Effector memory CD4-positive, alpha-beta T cell (primary cell): ENCODE results near the gene MATN3.

Experiments used
- DNase-seq, 3 donors: peaks; one replicate each; pipeline ENCODE4 v3.0.0-alpha.2; 2020
- H3K27ac ChIP-seq: 2 replicates; pipeline ENCODE4 v1.7.0; 2013; ENCODE audit warnings: mild to moderate bottlenecking, low read length, moderate library complexity; ENCODE audit not compliant: insufficient read depth, poor library complexity, severe bottlenecking
- H3K27me3 ChIP-seq: replicated peaks from 2 replicates; pipeline ENCODE4 v1.7.0; 2013; ENCODE audit warnings: mild to moderate bottlenecking, low read length; ENCODE audit not compliant: insufficient read depth, control insufficient read depth, poor library complexity, severe bottlenecking
- H3K36me3 ChIP-seq: 2 replicates; pipeline ENCODE4 v1.7.0; 2013; ENCODE audit warnings: mild to moderate bottlenecking, low read length, moderate library complexity; ENCODE audit not compliant: control insufficient read depth, insufficient read depth
- H3K4me1 ChIP-seq: 2 replicates; pipeline ENCODE4 v1.7.0; 2013; ENCODE audit warnings: low read length, mild to moderate bottlenecking; ENCODE audit not compliant: control insufficient read depth, insufficient read depth, poor library complexity, severe bottlenecking
- H3K4me3 ChIP-seq: 2 replicates; pipeline ENCODE4 v1.7.0; 2013; ENCODE audit warnings: low read length, low read depth, mild to moderate bottlenecking; ENCODE audit not compliant: insufficient read depth, poor library complexity, severe bottlenecking
- H3K9me3 ChIP-seq: 2 replicates; pipeline ENCODE4 v1.7.0; 2013; ENCODE audit warnings: mild to moderate bottlenecking, low read length, moderate library complexity; ENCODE audit not compliant: control insufficient read depth

The MATN3 gene

GRCh38 chr2:20037660-20038059 is 25.2 kb upstream of the MATN3 start:
- no peaks in the 10 kb centered on the region for H3K27me3 ChIP-seq
- H3K9me3 ChIP-seq, result no peaks in the 10 kb centered on the region
- H3K27ac ChIP-seq, result no peak overlapping the region
- H3K4me1 ChIP-seq, result no peaks in the 10 kb centered on the region
- DNase-seq, result no peak
- H3K36me3 ChIP-seq, result peaks cover 76% of the 10 kb centered on the region
- H3K4me3 ChIP-seq, result no peak overlapping the region

DNA sequence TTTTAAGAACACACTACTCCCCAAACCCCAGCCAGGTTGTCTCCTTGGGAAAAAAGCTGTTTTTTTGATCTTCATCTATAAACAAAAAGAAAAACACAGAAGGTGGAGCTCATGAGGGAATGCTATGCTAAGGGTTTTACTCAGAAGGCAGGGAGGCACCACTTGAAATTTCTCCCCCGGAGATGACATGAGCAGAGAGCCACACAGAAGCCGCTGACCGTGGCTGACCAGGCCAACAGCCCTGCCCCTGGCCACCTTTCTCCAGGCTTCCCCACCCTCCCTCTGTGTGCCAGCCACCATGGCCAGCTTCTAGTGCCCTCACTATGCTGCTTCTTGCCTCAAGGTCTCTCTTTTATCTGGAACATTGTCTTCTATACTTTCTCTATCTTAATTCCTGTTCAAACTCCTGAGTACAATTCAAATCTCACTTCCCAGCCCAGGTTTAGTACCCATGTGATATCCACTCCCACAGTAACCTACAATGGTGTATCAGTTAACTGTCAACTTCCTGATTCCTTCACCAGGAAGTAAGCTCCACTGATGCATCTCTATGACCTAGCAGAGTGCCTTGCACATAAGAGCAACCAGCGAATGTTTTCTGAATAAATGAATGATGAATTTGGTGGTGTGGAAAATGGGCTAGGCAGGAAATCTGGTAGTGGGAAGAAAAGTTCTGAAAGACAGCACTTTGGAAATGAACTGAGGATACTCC is 23.6 kb upstream of the MATN3 start:
- H3K4me1 ChIP-seq, result no peaks in the 10 kb centered on the region
- H3K9me3 ChIP-seq, result no peaks in the 10 kb centered on the region
- H3K36me3 ChIP-seq, result peaks cover 88% of the 10 kb centered on the region
- H3K27ac ChIP-seq, result no peak overlapping the region
- DNase-seq, result no peak
- H3K4me3 ChIP-seq, result no peak overlapping the region
- no peaks in the 10 kb centered on the region for H3K27me3 ChIP-seq

DNA sequence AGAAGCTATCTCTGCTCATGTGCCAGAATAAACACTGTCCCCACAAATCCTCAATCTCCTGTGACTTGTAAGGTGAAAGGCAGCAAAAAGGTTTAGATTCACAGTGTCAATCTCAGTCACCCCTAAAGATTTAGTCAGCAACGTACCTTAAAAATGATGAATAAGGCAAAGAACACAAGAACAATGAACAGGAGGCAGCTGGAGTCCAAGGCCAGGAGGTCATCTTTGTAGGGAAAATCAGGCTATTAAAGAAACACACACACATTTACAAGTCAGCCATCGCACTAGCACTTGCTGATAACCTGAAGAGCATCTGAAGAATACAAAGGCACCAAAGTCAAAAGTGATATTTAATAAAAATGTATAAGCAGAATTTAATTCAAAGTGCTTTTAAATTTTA is 22.4 kb upstream of the MATN3 start:
- no peaks in the 10 kb centered on the region for H3K9me3 ChIP-seq
- H3K27me3 ChIP-seq, result no peaks in the 10 kb centered on the region
- peaks cover 84% of the 10 kb centered on the region for H3K36me3 ChIP-seq

GRCh38 chr2:20034218-20034617 is 21.8 kb upstream of the MATN3 start:
- DNase-seq, result no peak
- no peaks in the 10 kb centered on the region for H3K27me3 ChIP-seq
- H3K4me3 ChIP-seq, result no peak overlapping the region
- H3K4me1 ChIP-seq, result no peaks in the 10 kb centered on the region
- no peak overlapping the region for H3K27ac ChIP-seq
- H3K9me3 ChIP-seq, result no peaks in the 10 kb centered on the region
- H3K36me3 ChIP-seq, result peaks cover 79% of the 10 kb centered on the region

More for the DNA sequence above, 22.4 kb upstream of the MATN3 start:
- DNase-seq, result no peak
- Histone ChIP-seq H3K4me3 (no peak overlapping the region), H3K4me1 (no peaks in the 10 kb centered on the region), H3K27ac (no peak overlapping the region)

GRCh38 chr2:20033322-20033721 is 20.9 kb upstream of the MATN3 start:
- peaks cover 74% of the 10 kb centered on the region for H3K36me3 ChIP-seq
- no peak overlapping the region for H3K27ac ChIP-seq
- H3K27me3 ChIP-seq, result no peaks in the 10 kb centered on the region
- H3K9me3 ChIP-seq, result no peaks in the 10 kb centered on the region
- H3K4me1 ChIP-seq, result no peaks in the 10 kb centered on the region
- H3K4me3 ChIP-seq, result no peak overlapping the region
- DNase-seq, result no peak

DNA sequence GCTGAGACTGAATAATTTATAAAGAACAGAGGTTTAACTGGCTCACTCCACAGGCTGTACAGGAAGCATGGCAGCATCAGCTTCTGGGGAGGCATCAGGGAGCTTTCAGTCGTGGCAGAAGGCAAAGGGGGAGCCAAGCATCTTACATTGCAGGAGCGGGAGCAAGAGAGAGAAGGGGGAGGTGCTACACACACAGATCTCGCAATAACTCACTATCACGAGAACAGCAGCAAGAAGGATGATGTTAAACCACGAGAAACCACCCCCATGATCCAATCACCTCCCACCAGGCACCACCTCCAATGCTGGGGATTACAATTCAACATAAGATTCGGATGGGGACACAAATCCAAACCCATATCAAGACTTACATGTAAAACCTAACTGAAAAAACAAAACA is 17.8 kb upstream of the MATN3 start:
- Histone ChIP-seq H3K4me3 (no peak overlapping the region), H3K4me1 (no peaks in the 10 kb centered on the region), H3K27ac (no peak overlapping the region), H3K36me3 (peaks cover 48% of the 10 kb centered on the region), H3K9me3 (no peaks in the 10 kb centered on the region), H3K27me3 (no peaks in the 10 kb centered on the region)
- DNase-seq, result no peak

DNA sequence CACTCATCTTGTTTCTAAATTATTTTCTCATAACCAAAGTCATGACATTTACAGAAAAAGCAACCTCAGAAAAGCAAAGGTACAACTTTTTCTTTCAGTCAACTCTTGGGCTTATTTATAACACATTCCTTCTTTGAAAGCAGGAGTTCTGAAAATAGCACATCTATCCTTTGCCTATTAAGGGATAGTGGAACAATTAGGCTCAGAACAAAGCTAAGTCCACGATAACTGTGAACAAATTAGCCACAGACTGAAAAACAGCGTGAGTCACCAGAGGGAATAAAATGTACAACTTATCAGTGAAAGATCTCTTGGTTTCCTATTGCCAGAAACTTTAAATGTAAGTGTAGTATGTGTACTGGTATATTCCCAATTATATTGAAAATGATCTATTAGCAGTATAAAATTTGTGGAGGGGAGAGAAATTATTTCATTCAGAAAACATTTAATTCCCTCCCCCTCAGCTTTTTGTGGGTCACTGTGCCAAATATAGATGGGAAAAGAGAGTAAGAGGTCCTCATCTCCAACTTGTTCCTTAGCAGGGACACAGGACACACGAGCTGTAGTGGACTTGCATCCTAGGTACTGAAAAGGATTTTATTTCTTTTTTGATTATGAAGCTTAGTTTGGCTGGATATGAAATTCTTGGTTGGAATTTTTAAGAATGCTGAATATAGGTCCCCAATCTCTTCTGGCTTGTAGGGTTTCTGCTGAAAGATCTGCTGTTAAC is 15.4 kb upstream of the MATN3 start:
- no peaks in the 10 kb centered on the region for H3K27me3 ChIP-seq
- H3K4me3 ChIP-seq, result no peak overlapping the region
- H3K9me3 ChIP-seq, result no peaks in the 10 kb centered on the region
- no peak overlapping the region for H3K27ac ChIP-seq
- no peak for DNase-seq
- H3K4me1 ChIP-seq, result no peaks in the 10 kb centered on the region
- H3K36me3 ChIP-seq, result peaks cover 24% of the 10 kb centered on the region

GRCh38 chr2:20027260-20027677 is 14.8 kb upstream of the MATN3 start:
- no peak overlapping the region for H3K27ac ChIP-seq
- no peaks in the 10 kb centered on the region for H3K4me1 ChIP-seq
- H3K27me3 ChIP-seq, result no peaks in the 10 kb centered on the region
- DNase-seq, result no peak
- no peak overlapping the region for H3K4me3 ChIP-seq
- peaks cover 18% of the 10 kb centered on the region for H3K36me3 ChIP-seq
- H3K9me3 ChIP-seq, result no peaks in the 10 kb centered on the region

- H3K27ac ChIP-seq, result no peak overlapping the region
- no peak overlapping the region for H3K4me3 ChIP-seq
- no peaks in the 10 kb centered on the region for H3K27me3 ChIP-seq
- DNase-seq, result no peak
- H3K4me1 ChIP-seq, result no peaks in the 10 kb centered on the region
- H3K36me3 ChIP-seq, result peaks cover 8% of the 10 kb centered on the region
- H3K9me3 ChIP-seq, result no peaks in the 10 kb centered on the region
Measured at GRCh38 chr2:20025065-20025786, 12.8 kb upstream of the MATN3 start.

DNA sequence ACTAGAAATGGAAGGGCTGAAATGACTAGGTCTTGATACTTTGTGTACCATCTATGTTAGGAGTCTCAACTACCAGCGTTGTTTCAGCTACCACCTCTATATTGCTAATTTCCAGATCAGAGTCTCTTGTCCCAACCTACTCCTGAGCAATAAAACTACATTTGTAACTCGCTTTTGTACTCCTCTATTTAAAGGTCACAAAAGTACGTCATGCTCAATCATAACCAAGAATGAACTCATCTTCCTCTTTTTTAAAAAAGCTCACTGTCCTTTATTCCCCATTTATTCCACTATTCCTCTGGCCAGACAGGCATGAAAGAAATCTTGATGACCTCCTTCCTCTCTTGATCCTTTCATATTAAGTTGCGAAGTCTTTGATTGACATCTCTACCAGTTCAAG is 11.2 kb upstream of the MATN3 start:
- H3K27me3 ChIP-seq, result no peaks in the 10 kb centered on the region
- DNase-seq, result no peak
- no peak overlapping the region for H3K27ac ChIP-seq
- H3K4me3 ChIP-seq, result no peak overlapping the region
- H3K4me1 ChIP-seq, result no peaks in the 10 kb centered on the region
- H3K9me3 ChIP-seq, result no peaks in the 10 kb centered on the region
- peaks cover 2% of the 10 kb centered on the region for H3K36me3 ChIP-seq
